Measurements from ENCODE around the gene CHSY1. TPM values are rescaled to one million over a fixed set of nuclear protein-coding genes. Genes with fewer than 3 reads are reported as not detected.
A peak's percentile ranks its signal among the peaks of the same experiment; 100 is the strongest.

Gene CHSY1
- total RNA-seq, 4 donors from 2014 or later, result 13.3 to 31.6 (median 19.6) TPM

GRCh38 chr15:101173233-101174119 lies 78.4 kb downstream of the CHSY1 start:
- peaks cover 0 to 29% (median 27%) of the 10 kb centered on the region in 4 donors for H3K36me3 ChIP-seq
- H3K27ac ChIP-seq (replicated peaks in 1 of 4), result no peak overlapping the region
- intact Hi-C loops (cut with DNase I), result no loop called here
- H3K27me3 ChIP-seq, result no peaks in the 10 kb centered on the region
- no peak overlapping the region for H3K4me3 ChIP-seq
- no peaks in the 10 kb centered on the region for H3K9me3 ChIP-seq
- H3K4me1 ChIP-seq, result peaks cover 6 to 31% (median 24%) of the 10 kb centered on the region in 4 donors
- TF ChIP-seq POLR2A (IDR thresholded peaks at IDR 0.05; ENCODE audit: low read depth) (no peak), POLR2AphosphoS5 (IDR thresholded peaks at IDR 0.05) (no peak), EP300 (IDR thresholded peaks at IDR 0.05) (no peak)
- TF ChIP-seq, protein P1, sequence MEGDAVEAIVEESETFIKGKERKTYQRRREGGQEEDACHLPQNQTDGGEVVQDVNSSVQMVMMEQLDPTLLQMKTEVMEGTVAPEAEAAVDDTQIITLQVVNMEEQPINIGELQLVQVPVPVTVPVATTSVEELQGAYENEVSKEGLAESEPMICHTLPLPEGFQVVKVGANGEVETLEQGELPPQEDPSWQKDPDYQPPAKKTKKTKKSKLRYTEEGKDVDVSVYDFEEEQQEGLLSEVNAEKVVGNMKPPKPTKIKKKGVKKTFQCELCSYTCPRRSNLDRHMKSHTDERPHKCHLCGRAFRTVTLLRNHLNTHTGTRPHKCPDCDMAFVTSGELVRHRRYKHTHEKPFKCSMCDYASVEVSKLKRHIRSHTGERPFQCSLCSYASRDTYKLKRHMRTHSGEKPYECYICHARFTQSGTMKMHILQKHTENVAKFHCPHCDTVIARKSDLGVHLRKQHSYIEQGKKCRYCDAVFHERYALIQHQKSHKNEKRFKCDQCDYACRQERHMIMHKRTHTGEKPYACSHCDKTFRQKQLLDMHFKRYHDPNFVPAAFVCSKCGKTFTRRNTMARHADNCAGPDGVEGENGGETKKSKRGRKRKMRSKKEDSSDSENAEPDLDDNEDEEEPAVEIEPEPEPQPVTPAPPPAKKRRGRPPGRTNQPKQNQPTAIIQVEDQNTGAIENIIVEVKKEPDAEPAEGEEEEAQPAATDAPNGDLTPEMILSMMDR (IDR thresholded peaks at IDR 0.05), result no peak
- WGBS, result 93% methylated on average over 11 of the region's 14 CpGs
- no peak for DNase-seq (ENCODE audit: extremely low spot score)

GRCh38 chr15:101172501-101173071 lies 79.3 kb downstream of the CHSY1 start:
- H3K9me3 ChIP-seq, result no peaks in the 10 kb centered on the region
- no peak overlapping the region for H3K4me3 ChIP-seq
- peaks cover 0 to 20% (median 18%) of the 10 kb centered on the region in 4 donors for H3K36me3 ChIP-seq
- H3K27me3 ChIP-seq, result no peaks in the 10 kb centered on the region
- 59% methylated on average over 14 of the region's 17 CpGs for WGBS
- no peak for TF ChIP-seq EP300 (IDR thresholded peaks at IDR 0.05)
- no peak for TF ChIP-seq POLR2AphosphoS5 (IDR thresholded peaks at IDR 0.05)
- TF ChIP-seq, protein P1 (IDR thresholded peaks at IDR 0.05), result no peak
- no peak for TF ChIP-seq POLR2A (IDR thresholded peaks at IDR 0.05; ENCODE audit: low read depth)
- H3K27ac ChIP-seq (replicated peaks in 1 of 4), result no peak overlapping the region
- H3K4me1 ChIP-seq, result peaks cover 5 to 33% (median 26%) of the 10 kb centered on the region in 4 donors
- intact Hi-C loops (cut with DNase I), result no loop called here
- no peak for DNase-seq (ENCODE audit: extremely low spot score)

DNA sequence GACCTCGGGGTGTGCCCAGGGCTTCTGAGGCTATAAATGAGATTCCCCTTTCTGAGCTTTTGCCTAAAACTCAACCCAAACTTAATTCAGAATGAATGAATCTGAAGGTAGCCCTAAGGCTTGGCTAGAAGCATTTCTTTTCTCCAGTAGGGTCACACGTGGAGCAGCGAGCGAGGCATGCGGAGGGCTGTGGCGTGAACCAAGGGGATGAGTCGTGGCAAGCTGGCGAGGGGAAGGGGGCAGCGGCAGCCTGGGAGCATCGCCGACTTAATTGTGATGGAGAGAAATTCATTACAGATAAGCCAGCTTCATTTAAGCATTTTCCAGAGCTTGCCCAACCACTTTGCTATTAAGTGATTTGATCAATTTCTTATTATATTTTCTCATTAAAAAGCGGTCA lies 79.9 kb downstream of the CHSY1 start:
- Histone ChIP-seq H3K27ac (replicated peaks in 1 of 4) (no peak overlapping the region), H3K27me3 (no peaks in the 10 kb centered on the region), H3K9me3 (no peaks in the 10 kb centered on the region), H3K36me3 (peaks cover 0 to 17% (median 13%) of the 10 kb centered on the region in 4 donors), H3K4me1 (peaks cover 0 to 33% (median 27%) of the 10 kb centered on the region in 4 donors), H3K4me3 (no peak overlapping the region)
- no peak for TF ChIP-seq EP300 (IDR thresholded peaks at IDR 0.05)
- no peak for TF ChIP-seq POLR2AphosphoS5 (IDR thresholded peaks at IDR 0.05)
- no peak for TF ChIP-seq POLR2A (IDR thresholded peaks at IDR 0.05; ENCODE audit: low read depth)
- TF ChIP-seq, protein P1 (IDR thresholded peaks at IDR 0.05), result no peak
- DNase-seq (ENCODE audit: extremely low spot score), result no peak
- 79% methylated on average over 12 of the region's 12 CpGs for WGBS
- intact Hi-C loops (cut with DNase I), result no loop called here

- intact Hi-C loops (cut with DNase I), result no loop called here
- DNase-seq (ENCODE audit: extremely low spot score), result no peak
- TF ChIP-seq, protein P1 (IDR thresholded peaks at IDR 0.05), result no peak
- TF ChIP-seq POLR2AphosphoS5 (IDR thresholded peaks at IDR 0.05), result peak; percentile 3 to 20
- TF ChIP-seq POLR2A (IDR thresholded peaks at IDR 0.05; ENCODE audit: low read depth), result no peak
- TF ChIP-seq EP300 (IDR thresholded peaks at IDR 0.05), result no peak
- 84% methylated on average over 20 of the region's 20 CpGs for WGBS
- Histone ChIP-seq H3K36me3 (peaks cover 0 to 17% (median 13%) of the 10 kb centered on the region in 4 donors), H3K4me3 (no peak overlapping the region), H3K4me1 (peaks cover 0 to 30% (median 28%) of the 10 kb centered on the region in 4 donors), H3K27me3 (no peaks in the 10 kb centered on the region), H3K27ac (replicated peaks in 1 of 4) (peak overlapping the region in 2 of 4 donors; percentile 29 to 78), H3K9me3 (peaks cover 0 to 9% (median 7%) of the 10 kb centered on the region in 4 donors)
These were observed 81.1 kb downstream of the CHSY1 start for GRCh38 chr15:101170568-101171350.
